GM23248 (cell line): ENCODE results near the gene MAP3K7CL. TPM values are rescaled to one million over a fixed set of nuclear protein-coding genes. Genes with fewer than 3 reads are reported as not detected.

Source experiments
- DNase-seq: peaks from one replicate; pipeline ENCODE4 v3.0.0-alpha.2; 2015
- H2AFZ ChIP-seq: fragments of 200-600 bp; sonication (generic); 2 replicates; pipeline ENCODE4 v1.6.1; 2016; ENCODE audit warnings: antibody characterized with exemption
- H3F3A ChIP-seq: fragments of 200-600 bp; sonication (generic); 2 replicates; pipeline ENCODE4 v1.6.1; 2016; ENCODE audit warnings: mild to moderate bottlenecking, antibody characterized with exemption, mixed run types; ENCODE audit not compliant: insufficient read depth
- H3K27ac ChIP-seq: fragments of 200-600 bp; sonication (generic); 2 replicates; pipeline ENCODE4 v1.5.1; 2016; ENCODE audit warnings: mild to moderate bottlenecking
- H3K27me3 ChIP-seq: fragments of 200-600 bp; sonication (generic); replicated peaks from 2 replicates; pipeline ENCODE4 v1.6.1; 2016; ENCODE audit warnings: mild to moderate bottlenecking; ENCODE audit not compliant: insufficient read depth
- H3K36me3 ChIP-seq: fragments of 200-600 bp; sonication (generic); 2 replicates; pipeline ENCODE4 v1.6.1; 2016; ENCODE audit warnings: low read depth, mild to moderate bottlenecking
- H3K4me1 ChIP-seq: fragments of 200-600 bp; sonication (generic); 2 replicates; pipeline ENCODE4 v1.6.1; 2016; ENCODE audit warnings: mild to moderate bottlenecking; ENCODE audit not compliant: insufficient read depth
- H3K4me2 ChIP-seq: fragments of 200-600 bp; sonication (generic); one replicate; pipeline ENCODE4 v1.6.1; 2016; ENCODE audit warnings: mild to moderate bottlenecking; ENCODE audit not compliant: unreplicated experiment
- H3K4me3 ChIP-seq: fragments of 200-600 bp; sonication (generic); 2 replicates; pipeline ENCODE4 v1.5.1; 2016; ENCODE audit warnings: mild to moderate bottlenecking
- H3K79me2 ChIP-seq: fragments of 200-600 bp; sonication (generic); 2 replicates; pipeline ENCODE4 v1.6.1; 2016; ENCODE audit warnings: mild to moderate bottlenecking; ENCODE audit not compliant: insufficient read depth
- H3K9ac ChIP-seq: fragments of 200-600 bp; sonication (generic); 2 replicates; pipeline ENCODE4 v1.6.1; 2016; ENCODE audit warnings: mild to moderate bottlenecking
- H3K9me2 ChIP-seq: fragments of 200-600 bp; sonication (generic); 2 replicates; pipeline ENCODE4 v1.6.1; 2016; ENCODE audit warnings: mixed run types, mild to moderate bottlenecking, moderate library complexity; ENCODE audit not compliant: insufficient read depth
- H3K9me3 ChIP-seq: fragments of 200-600 bp; sonication (generic); one replicate; pipeline ENCODE4 v1.6.1; 2017; ENCODE audit warnings: low read depth
- H4K20me1 ChIP-seq: fragments of 200-600 bp; sonication (generic); 2 replicates; pipeline ENCODE4 v1.6.0; 2016; ENCODE audit not compliant: insufficient read depth
- EZH2 ChIP-seq: fragments of 200-600 bp; sonication (generic); IDR thresholded peaks from 2 replicates; pipeline ENCODE4 v1.6.1; 2018; ENCODE audit warnings: antibody characterized with exemption, mild to moderate bottlenecking; ENCODE audit not compliant: insufficient read depth, poor library complexity, severe bottlenecking
- EZH2phosphoT487 ChIP-seq: fragments of 200-600 bp; sonication (generic); IDR thresholded peaks from 2 replicates; pipeline ENCODE4 v1.6.1; 2018; ENCODE audit warnings: antibody characterized with exemption, moderate library complexity, mild to moderate bottlenecking, low read depth; ENCODE audit not compliant: insufficient read depth
- WGBS, 2 experiments: methylation state at CpG; one replicate each; pipeline ENCODE4 v1.1.6; 2015 to 2017; ENCODE audit warnings: low lambda C conversion rate in 2 of 2, low coverage in 1 of 2; ENCODE audit errors: missing lambda C conversion rate in 2 of 2; 5-methylcytosine and 5-hydroxymethylcytosine counted together
- in situ Hi-C: fragments of 300-500 bp; cut with MboI; formaldehyde crosslinking; loops from 2 replicates; pipeline ENCODE4 v1.15.0; 2020
- polyA plus RNA-seq: library from polyadenylated mRNA; unstranded; fragments of >200 nt; fragmentation: Nextera tagmentation; extraction: Ambion mirVana; gene quantifications from 2 replicates; pipeline ENCODE4 v1.2.1, GENCODE V29; 2016
- total RNA-seq: library from RNA; depleted of rRNA; stranded (reverse); fragments of >200 nt; shearing (Covaris generic); gene quantifications from 2 replicates; pipeline ENCODE4 v1.2.3, GENCODE V29; 2014

Gene MAP3K7CL
- total and polyA plus RNA-seq, 2 experiments from 2014 or later: 14.8 to 34.3 TPM

- no peak overlapping the region; the same call in 1 of the 2 replicates for H3K9ac ChIP-seq
- H3K4me1 ChIP-seq: peaks cover 24% of the 10 kb centered on the region
- in situ Hi-C loops: no loop called here
- H3K27me3 ChIP-seq: no peaks in the 10 kb centered on the region
- no peak for TF ChIP-seq EZH2
- no peak for TF ChIP-seq EZH2phosphoT487
- H3K4me3 ChIP-seq: no peak overlapping the region
- H4K20me1 ChIP-seq: no peaks in the 10 kb centered on the region
- no peak overlapping the region for H2AFZ ChIP-seq
- no peaks in the 10 kb centered on the region for H3K9me2 ChIP-seq
- peak overlapping the region; percentile 68 for H3K4me2 ChIP-seq
- no peaks in the 10 kb centered on the region for H3K9me3 ChIP-seq
- no peaks in the 10 kb centered on the region for H3K36me3 ChIP-seq
- H3K79me2 ChIP-seq: no peaks in the 10 kb centered on the region
- peak overlapping the region; percentile 90 for H3K27ac ChIP-seq
- peaks cover 30% of the 10 kb centered on the region for H3F3A ChIP-seq
- DNase-seq: peak; percentile 66
These were observed 79.3 kb downstream of the MAP3K7CL start for GRCh38 chr21:29209696-29210095.

GRCh38 chr21:29211205-29211604 is 80.8 kb downstream of the MAP3K7CL start:
- Histone ChIP-seq H3F3A (peaks cover 39% of the 10 kb centered on the region), H3K27ac (no peak overlapping the region), H3K79me2 (no peaks in the 10 kb centered on the region), H3K9ac (no peak overlapping the region), H3K4me1 (peaks cover 24% of the 10 kb centered on the region), H2AFZ (no peak overlapping the region), H3K9me3 (no peaks in the 10 kb centered on the region), H3K9me2 (no peaks in the 10 kb centered on the region), H3K36me3 (no peaks in the 10 kb centered on the region), H3K4me2 (no peak overlapping the region), H3K27me3 (no peaks in the 10 kb centered on the region), H3K4me3 (no peak overlapping the region), H4K20me1 (no peaks in the 10 kb centered on the region)
- TF ChIP-seq EZH2: no peak
- no peak for TF ChIP-seq EZH2phosphoT487
- DNase-seq: no peak
- in situ Hi-C loops: no loop called here

GRCh38 chr21:29212446-29212845 is 82.0 kb downstream of the MAP3K7CL start:
- no peaks in the 10 kb centered on the region for H3K27me3 ChIP-seq
- WGBS, 2 experiments: 96 to 99% methylated on average over 7 of the region's 7 CpGs
- no peak for TF ChIP-seq EZH2
- TF ChIP-seq EZH2phosphoT487: no peak
- in situ Hi-C loops: no loop called here
- no peak overlapping the region for H3K4me3 ChIP-seq
- no peak overlapping the region for H3K9ac ChIP-seq
- no peaks in the 10 kb centered on the region for H3K9me2 ChIP-seq
- no peak overlapping the region for H3K27ac ChIP-seq
- DNase-seq: no peak
- no peaks in the 10 kb centered on the region for H3K9me3 ChIP-seq
- H3K4me1 ChIP-seq: peaks cover 27% of the 10 kb centered on the region
- no peaks in the 10 kb centered on the region for H4K20me1 ChIP-seq
- no peak overlapping the region for H2AFZ ChIP-seq
- H3K36me3 ChIP-seq: no peaks in the 10 kb centered on the region
- H3K79me2 ChIP-seq: no peaks in the 10 kb centered on the region
- peaks cover 41% of the 10 kb centered on the region for H3F3A ChIP-seq
- no peak overlapping the region for H3K4me2 ChIP-seq

GRCh38 chr21:29213513-29214385 is 83.3 kb downstream of the MAP3K7CL start:
- no peaks in the 10 kb centered on the region for H3K27me3 ChIP-seq

More at GRCh38 chr21:29213513-29214385, 83.3 kb downstream of the MAP3K7CL start:
- Histone ChIP-seq H3K36me3 (no peaks in the 10 kb centered on the region), H2AFZ (no peak overlapping the region), H3K27ac (no peak overlapping the region), H3K79me2 (no peaks in the 10 kb centered on the region), H3F3A (peaks cover 40% of the 10 kb centered on the region), H3K4me1 (peaks cover 28% of the 10 kb centered on the region), H3K9ac (no peak overlapping the region), H3K9me2 (no peaks in the 10 kb centered on the region), H3K4me3 (no peak overlapping the region), H3K4me2 (no peak overlapping the region), H4K20me1 (no peaks in the 10 kb centered on the region), H3K9me3 (no peaks in the 10 kb centered on the region)
- no peak for TF ChIP-seq EZH2phosphoT487
- TF ChIP-seq EZH2: no peak
- in situ Hi-C loops: no loop called here
- WGBS, 2 experiments: 98 to 100% methylated on average over 2 of the region's 2 CpGs
- DNase-seq: no peak
